ENCODE data around the gene TUFT1.
A peak's percentile ranks its signal among the peaks of the same experiment; 100 is the strongest.
"Not testable (repeated sequence)": the region's sequence is repeated elsewhere in the genome, so short reads cannot be mapped to it uniquely, and the experiment has no call there.

TUFT1 gene

DNA sequence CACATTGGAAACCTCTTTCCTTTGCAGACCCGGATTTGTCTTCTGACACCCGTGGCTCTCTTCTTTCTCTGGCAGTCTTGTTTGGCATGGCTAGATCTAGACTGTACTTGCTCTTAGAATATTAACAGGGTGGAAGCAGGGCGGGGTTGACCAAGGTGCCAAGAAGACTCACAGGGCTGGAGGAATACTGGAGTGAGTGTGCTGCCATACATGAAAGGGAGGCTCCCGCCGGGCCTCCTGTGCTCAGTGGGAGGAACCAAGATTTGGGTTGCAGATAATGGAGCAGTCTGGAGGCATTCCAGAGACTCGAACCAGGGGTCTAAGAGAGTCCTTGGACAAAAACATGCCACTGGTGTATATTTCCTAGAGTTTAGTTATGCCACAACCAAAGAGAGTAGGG lies 44.2 kb downstream of the TUFT1 start:
- DNase-seq, result no peak

GRCh38 chr1:151584780-151585179 lies 44.7 kb downstream of the TUFT1 start:
- DNase-seq, result no peak

DNA sequence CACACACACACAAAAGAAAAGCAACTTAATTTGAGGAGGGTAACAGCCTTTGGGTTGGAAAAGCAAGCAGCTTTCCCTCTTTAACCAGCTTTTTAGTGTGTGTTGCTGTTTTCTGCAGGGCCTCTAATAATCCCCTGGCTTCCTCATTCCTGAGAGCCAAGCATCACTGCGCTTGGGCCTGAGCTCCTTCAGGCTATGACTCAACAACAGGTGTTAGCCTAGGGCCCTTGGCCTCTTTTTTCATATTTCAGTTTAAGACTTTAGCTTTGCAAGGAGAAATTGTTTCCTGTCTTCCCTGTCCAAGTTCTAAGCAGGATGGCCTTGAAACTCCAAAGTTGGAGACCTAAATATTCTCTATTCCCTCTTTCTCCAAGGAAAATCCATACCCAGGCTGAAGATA lies 45.5 kb downstream of the TUFT1 start:
- no peak for DNase-seq

DNA sequence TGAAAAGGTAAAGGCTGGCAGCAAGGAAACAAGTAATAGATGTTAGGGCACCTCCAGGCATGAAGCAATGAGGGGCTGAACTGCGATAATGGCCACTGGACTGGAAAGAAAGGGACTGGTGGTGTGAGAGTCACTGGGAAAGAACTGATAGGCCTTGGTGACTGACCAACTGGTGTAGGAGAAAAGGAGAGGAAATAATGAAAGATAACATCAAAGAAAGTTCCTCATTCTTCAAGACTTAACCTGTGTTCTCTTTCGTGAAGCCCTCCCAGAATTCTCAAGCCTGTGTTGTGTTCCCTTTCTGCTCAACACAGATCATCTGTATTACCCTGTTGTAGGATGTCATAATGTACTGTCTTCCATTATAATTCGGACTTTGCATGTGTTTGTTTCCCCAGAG lies 50.9 kb downstream of the TUFT1 start:
- no peak for DNase-seq

- no peak for DNase-seq
Observed at GRCh38 chr1:151593730-151594129, 53.6 kb downstream of the TUFT1 start.

DNA sequence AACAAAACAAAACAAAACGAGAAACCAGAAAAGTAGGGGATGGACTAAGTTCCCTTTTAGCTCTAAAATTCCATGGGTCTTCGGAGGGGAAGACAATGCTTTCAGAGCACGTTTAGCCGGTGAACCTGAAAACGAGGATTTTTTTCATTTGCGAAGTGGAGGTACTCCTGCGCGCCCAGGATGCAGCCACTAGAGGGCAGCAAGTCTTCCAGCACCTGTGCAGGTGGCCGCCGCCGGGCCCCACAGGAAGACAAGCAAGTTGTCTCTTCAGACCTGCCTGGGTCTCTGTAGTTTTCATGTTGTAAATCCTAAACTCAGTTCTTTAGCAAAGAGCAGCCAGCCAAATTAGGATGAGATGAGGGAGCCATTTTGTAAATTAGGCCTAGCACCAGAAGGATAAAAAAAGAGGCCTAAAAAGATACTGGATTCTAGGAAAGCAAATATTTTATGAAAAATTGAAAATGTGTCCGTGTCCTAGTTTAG lies 54.1 kb downstream of the TUFT1 start:
- DNase-seq, result peak; percentile 88

- no peak for DNase-seq
Observed at GRCh38 chr1:151596166-151596953, 56.3 kb downstream of the TUFT1 start.

- DNase-seq, result not testable (repeated sequence)
Observed at GRCh38 chr1:151602550-151602949, 62.4 kb downstream of the TUFT1 start.

DNA sequence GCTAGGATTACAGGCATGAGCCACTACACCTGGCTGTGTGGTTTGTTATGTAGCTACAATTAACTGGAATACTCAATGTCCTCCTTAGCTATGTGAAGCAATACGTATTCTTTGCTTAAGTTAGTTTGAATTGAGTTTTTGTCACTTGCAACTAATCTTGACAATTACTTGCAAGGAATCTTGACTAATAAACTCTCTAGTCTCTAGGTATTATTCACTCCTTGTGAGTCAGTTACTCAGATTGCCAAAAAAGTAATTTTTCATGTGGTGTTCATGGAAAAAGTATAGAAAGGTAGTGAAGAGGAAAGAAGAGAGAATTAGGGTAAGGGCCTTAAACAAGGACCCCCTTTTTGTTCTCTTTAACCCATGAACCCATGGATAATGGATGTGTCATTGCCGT lies 64.2 kb downstream of the TUFT1 start:
- no peak for DNase-seq

DNA sequence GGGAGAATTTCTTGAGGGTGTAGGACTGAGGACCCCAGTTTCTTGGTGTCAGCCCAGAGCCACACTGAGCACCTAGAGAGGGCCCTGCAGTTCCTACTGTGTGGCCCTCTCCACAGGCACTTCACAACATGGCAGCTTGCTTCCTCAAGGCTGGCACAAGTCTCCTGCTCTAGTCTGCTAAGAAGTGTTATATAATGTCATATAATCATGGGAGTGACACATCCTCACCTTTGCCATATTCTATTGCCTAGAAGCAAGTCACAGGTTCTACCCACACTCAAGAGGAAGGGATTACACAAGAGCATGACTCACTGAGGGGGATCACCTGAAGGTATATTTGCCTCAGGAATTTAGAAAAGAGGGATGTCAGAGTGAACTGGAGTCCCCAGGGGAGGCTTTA lies 66.3 kb downstream of the TUFT1 start:
- DNase-seq, result no peak

GRCh38 chr1:151606857-151607256 lies 66.7 kb downstream of the TUFT1 start:
- no peak for DNase-seq

DNA sequence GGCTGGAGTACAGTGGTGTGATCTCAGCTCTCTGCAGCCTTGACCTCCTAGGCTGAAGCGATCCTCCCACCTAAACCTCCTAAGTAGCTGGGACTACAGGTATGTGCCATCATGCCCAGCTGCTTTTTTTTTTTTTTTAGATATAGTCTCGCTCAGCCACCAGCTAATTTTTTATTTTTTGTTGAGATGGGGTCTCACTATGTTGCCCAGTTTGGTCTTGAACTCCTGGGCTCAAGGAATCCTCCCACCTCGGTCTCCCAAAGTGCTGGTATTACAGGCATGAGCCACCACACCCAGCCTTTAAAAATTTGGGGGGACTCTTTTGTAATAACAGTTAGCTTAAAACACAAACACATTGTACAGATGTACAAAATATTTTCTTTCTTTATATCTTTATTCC lies 70.0 kb downstream of the TUFT1 start:
- no peak for DNase-seq

- DNase-seq, result no peak
Observed at GRCh38 chr1:151611288-151611790, 71.2 kb downstream of the TUFT1 start.

DNA sequence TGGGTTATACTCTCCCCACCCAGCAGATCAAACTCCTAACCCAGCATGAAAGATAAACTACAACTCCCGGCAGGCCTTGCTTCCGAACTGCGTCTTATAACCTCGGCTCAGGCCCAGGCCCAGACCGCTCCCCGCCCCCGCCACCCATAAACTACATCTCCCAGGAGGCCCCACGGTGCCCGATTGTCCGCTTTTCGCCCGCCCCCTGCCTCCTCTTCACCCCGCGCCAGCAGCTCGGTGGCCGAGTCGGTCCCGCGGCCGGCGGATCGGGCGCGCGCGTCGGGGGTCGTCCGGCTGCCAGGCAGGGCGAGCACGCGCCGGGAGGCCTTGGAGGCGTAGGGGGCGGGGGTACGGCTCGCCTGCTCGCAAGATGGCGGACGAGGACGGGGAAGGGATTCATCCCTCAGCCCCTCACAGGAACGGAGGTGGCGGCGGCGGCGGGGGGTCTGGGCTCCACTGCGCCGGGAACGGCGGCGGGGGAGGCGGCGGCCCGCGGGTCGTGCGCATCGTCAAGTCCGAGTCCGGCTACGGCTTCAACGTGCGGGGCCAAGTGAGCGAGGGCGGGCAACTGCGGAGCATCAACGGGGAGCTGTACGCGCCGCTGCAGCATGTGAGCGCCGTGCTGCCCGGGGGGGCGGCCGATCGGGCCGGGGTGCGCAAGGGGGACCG lies 71.9 kb downstream of the TUFT1 start, which contains the start of gene SNX27:
SNX27 (plus strand) TSS at position 219 of the 669 bp plus-strand sequence; CDS start at position 371, 152 bp downstream.
- DNase-seq, result peak; percentile 87

GRCh38 chr1:151612501-151613281 lies 72.6 kb downstream of the TUFT1 start:
- DNase-seq, result peak; percentile 37

- DNase-seq, result no peak
Observed at GRCh38 chr1:151613282-151613780, 73.2 kb downstream of the TUFT1 start.

GRCh38 chr1:151615711-151616504 lies 75.8 kb downstream of the TUFT1 start:
- no peak for DNase-seq

GRCh38 chr1:151616505-151616849 lies 76.4 kb downstream of the TUFT1 start:
- no peak for DNase-seq

GRCh38 chr1:151618003-151618402 lies 77.9 kb downstream of the TUFT1 start:
- no peak for DNase-seq

DNA sequence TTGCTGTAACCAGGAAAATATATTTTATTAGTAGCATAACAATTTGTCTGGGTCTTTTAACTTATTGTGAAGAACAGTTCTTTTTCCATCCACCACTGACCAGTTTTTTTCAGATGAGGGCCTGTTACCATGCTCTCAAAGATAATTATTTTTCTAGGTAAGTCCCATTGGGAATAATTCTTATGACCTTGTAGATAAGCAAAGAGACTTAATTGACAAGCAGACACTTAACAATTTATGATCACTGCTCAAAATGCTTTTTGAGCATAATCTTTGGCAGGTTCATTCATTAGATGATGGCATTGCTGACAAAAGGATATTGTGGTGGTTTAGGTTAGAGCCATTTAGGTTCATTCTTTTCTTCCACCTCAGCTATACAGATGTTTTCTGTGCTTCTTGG lies 78.4 kb downstream of the TUFT1 start:
- no peak for DNase-seq

DNA sequence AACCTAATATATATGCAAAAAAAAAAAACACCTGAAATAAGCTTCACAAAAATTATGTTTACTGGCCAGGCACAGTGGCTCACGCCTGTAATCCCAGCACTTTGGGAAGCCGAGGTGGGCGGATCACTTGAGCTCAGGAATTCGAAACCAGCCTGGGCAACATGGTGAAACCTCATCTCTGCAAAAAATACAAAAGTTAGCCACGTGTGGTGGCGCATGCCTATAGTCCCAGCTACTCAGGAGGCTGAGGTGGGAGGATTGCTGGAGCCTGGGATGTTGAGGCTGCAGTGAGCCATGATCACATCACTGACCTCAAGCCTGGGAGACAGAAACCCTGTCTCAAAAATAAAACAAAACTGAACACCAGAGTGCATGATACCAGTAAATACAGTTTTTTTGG lies 78.9 kb downstream of the TUFT1 start:
- not testable (repeated sequence) for DNase-seq

GRCh38 chr1:151619489-151620093 lies 79.5 kb downstream of the TUFT1 start:
- no peak for DNase-seq
